Mesothelial cell of epicardium (in vitro differentiated cells): ENCODE results near the gene HFE. TPM values are rescaled to one million over a fixed set of nuclear protein-coding genes. Genes with fewer than 3 reads are reported as not detected.

ENCODE experiments used
- DNase-seq, 2 experiments: peaks; one replicate each; pipeline ENCODE4 v3.0.0; 2021; ENCODE audit warnings: low spot score in 2 of 2; ENCODE audit not compliant: unreplicated experiment in 2 of 2
- H3K27ac Mint-ChIP-seq: 2 replicates; pipeline ENCODE4 v1.8.0; 2021; ENCODE audit warnings: mixed read lengths
- H3K27me3 Mint-ChIP-seq: 2 replicates; pipeline ENCODE4 v1.8.0; 2021; ENCODE audit warnings: low read depth, mixed read lengths
- H3K36me3 Mint-ChIP-seq: 2 replicates; pipeline ENCODE4 v1.8.0; 2021; ENCODE audit warnings: mixed read lengths
- H3K4me1 Mint-ChIP-seq: 2 replicates; pipeline ENCODE4 v1.8.0; 2021; ENCODE audit warnings: mixed read lengths
- H3K4me3 Mint-ChIP-seq: 2 replicates; pipeline ENCODE4 v1.8.0; 2021; ENCODE audit warnings: mild to moderate bottlenecking, moderate library complexity, mixed read lengths
- H3K9me3 Mint-ChIP-seq: 2 replicates; pipeline ENCODE4 v1.8.0; 2021; ENCODE audit warnings: mixed read lengths
- CTCF ChIP-seq: fragments of 200-600 bp; sonication (generic); IDR thresholded peaks from one replicate; pipeline ENCODE4 v1.5.0; 2021; ENCODE audit warnings: antibody characterized with exemption; ENCODE audit not compliant: unreplicated experiment
- total RNA-seq: library from RNA; stranded (reverse); gene quantifications from 3 replicates; pipeline ENCODE4 v1.2.1, GENCODE V29; 2021

Gene HFE
- total RNA-seq, 1 donor from 2014 or later, result 7.0 TPM

- no peaks in the 10 kb centered on the region for H3K9me3 Mint-ChIP-seq
- peaks cover 8% of the 10 kb centered on the region for H3K36me3 Mint-ChIP-seq
- TF ChIP-seq CTCF, result no peak
- peaks cover 18% of the 10 kb centered on the region for H3K4me1 Mint-ChIP-seq
- H3K4me3 Mint-ChIP-seq, result no peak overlapping the region
- no peak for DNase-seq
- no peaks in the 10 kb centered on the region for H3K27me3 Mint-ChIP-seq
- H3K27ac Mint-ChIP-seq, result peak overlapping the region; percentile 26
Observed at GRCh38 chr6:26089272-26089671, 2.0 kb downstream of the HFE start.

- Mint-ChIP-seq H3K4me3 (no peak overlapping the region), H3K9me3 (no peaks in the 10 kb centered on the region), H3K27ac (no peak overlapping the region), H3K4me1 (peaks cover 20% of the 10 kb centered on the region), H3K27me3 (peaks cover under 1% of the 10 kb centered on the region), H3K36me3 (peaks cover 8% of the 10 kb centered on the region)
- no peak for DNase-seq
- no peak for TF ChIP-seq CTCF
Observed at GRCh38 chr6:26092443-26092842, 5.2 kb downstream of the HFE start.

GRCh38 chr6:26094036-26094435 lies 6.8 kb downstream of the HFE start:
- no peak overlapping the region for H3K27ac Mint-ChIP-seq
- H3K4me1 Mint-ChIP-seq, result peaks cover 6% of the 10 kb centered on the region
- DNase-seq, result no peak
- H3K9me3 Mint-ChIP-seq, result no peaks in the 10 kb centered on the region
- no peak overlapping the region for H3K4me3 Mint-ChIP-seq
- TF ChIP-seq CTCF, result no peak
- peaks cover 2% of the 10 kb centered on the region for H3K27me3 Mint-ChIP-seq
- H3K36me3 Mint-ChIP-seq, result peaks cover 8% of the 10 kb centered on the region

GRCh38 chr6:26097268-26097875 lies 10.1 kb downstream of the HFE start:
- Mint-ChIP-seq H3K36me3 (peaks cover 6% of the 10 kb centered on the region), H3K9me3 (no peaks in the 10 kb centered on the region)
- peak in 1 of 2 experiments; percentile 72 for DNase-seq

GRCh38 chr6:26103141-26103769 lies 16.0 kb downstream of the HFE start:
- DNase-seq, result no peak

More at GRCh38 chr6:26097268-26097875, 10.1 kb downstream of the HFE start:
- Mint-ChIP-seq H3K4me3 (no peak overlapping the region), H3K27me3 (peaks cover 2% of the 10 kb centered on the region), H3K4me1 (peaks cover 6% of the 10 kb centered on the region), H3K27ac (no peak overlapping the region)
- TF ChIP-seq CTCF, result peak; percentile 88

More at GRCh38 chr6:26103141-26103769, 16.0 kb downstream of the HFE start:
- TF ChIP-seq CTCF, result no peak
- Mint-ChIP-seq H3K27ac (peak overlapping the region; percentile 97), H3K27me3 (no peaks in the 10 kb centered on the region), H3K4me1 (peaks cover 22% of the 10 kb centered on the region), H3K9me3 (peaks cover 7% of the 10 kb centered on the region), H3K36me3 (no peaks in the 10 kb centered on the region), H3K4me3 (peak overlapping the region; percentile 78)
